ENCODE measurements around the gene ARHGEF25.

The ARHGEF25 gene

DNA sequence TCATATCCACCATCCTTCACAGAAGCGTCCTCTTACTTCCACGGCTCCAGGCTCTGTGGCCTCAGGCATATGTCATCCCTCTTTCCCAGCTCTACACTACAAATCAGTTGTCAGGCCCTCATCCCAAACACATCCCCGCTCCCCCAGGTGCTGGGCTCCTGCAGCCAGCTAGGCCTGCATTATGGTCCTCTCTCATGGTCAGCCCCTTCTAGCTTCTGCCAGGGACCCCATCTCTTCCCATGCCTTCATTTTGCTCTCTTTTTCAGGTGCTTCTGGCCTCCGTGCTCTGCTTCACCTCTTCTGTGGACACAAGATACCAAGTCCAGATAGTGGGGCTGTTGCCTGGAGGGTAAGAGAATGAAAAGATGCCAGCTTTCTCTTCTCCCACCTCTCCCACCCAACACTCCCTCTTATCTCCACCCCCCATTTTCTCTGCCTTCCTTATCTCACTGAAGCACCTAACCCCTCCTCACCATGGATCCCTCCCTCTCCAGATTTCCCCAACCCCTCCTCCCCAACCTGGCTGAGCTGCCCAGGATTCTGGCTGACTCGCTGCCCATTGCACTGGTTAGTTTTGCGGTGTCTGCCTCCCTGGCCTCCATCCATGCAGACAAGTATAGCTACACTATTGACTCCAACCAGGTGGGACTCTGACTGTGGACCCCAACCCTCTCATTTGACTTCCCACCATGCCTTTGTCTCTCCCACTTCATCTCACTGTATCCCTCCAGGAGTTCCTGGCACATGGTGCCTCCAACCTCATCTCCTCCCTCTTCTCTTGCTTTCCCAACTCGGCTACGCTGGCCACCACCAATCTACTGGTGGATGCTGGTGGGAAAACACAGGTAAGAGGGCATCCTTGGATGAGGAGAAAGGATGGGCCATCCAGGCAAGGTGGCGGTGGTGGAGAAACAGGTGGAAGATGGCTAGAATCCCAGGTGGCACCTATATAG, 11.3 kb downstream of the ARHGEF25 start:
- no peak for DNase-seq (ENCODE audit: low read depth)
- no peak for TF ChIP-seq CTCF (IDR thresholded peaks at IDR 0.05; ENCODE audit: control insufficient read depth, extremely low read depth, insufficient read depth)
- no peak overlapping the region for H3K4me3 ChIP-seq (ENCODE audit: low read depth, low read length)

GRCh38 chr12:57623385-57623784, 12.2 kb downstream of the ARHGEF25 start:
- H3K4me3 ChIP-seq (ENCODE audit: low read depth, low read length), result no peak overlapping the region
- DNase-seq (ENCODE audit: low read depth), result no peak
- TF ChIP-seq CTCF (IDR thresholded peaks at IDR 0.05; ENCODE audit: control insufficient read depth, extremely low read depth, insufficient read depth), result no peak

GRCh38 chr12:57623811-57624390, 12.7 kb downstream of the ARHGEF25 start:
- TF ChIP-seq CTCF (IDR thresholded peaks at IDR 0.05; ENCODE audit: control insufficient read depth, extremely low read depth, insufficient read depth), result no peak
- DNase-seq (ENCODE audit: low read depth), result no peak
- H3K4me3 ChIP-seq (ENCODE audit: low read depth, low read length), result no peak overlapping the region

DNA sequence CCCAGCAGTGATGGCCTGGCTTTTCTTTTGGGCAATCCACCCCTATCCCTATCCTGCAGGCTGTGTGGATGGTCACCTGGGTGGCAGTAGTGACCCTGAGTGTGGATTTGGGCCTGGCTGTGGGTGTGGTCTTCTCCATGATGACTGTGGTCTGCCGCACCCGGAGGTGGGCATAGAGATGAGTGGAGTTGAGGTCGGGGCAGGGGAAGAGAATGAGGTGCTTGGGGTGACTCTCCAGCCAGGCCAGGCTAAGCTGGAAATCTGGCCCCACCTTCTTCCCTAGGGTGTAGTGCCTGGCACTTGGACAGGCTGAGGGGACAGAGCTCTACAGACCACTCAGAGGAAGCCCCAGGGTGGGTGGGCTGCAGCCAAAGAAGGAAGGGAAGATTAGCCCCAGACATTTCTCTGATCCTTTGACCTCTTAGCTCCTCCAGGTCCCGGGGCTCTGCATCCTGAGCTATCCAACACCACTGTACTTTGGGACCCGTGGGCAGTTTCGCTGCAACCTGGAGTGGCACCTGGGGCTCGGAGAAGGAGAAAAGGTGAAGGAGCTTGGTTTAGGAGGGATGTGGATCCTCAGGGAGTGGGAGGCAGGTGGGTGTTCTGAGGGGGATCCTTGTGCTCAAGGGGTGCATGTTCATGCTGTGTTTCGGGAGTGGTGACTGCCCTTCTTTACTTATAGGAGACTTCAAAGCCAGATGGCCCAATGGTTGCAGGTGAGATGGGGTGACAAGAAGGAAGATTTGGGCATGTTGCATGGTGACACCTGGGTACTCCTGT, 13.4 kb downstream of the ARHGEF25 start:
- TF ChIP-seq CTCF (IDR thresholded peaks at IDR 0.05; ENCODE audit: control insufficient read depth, extremely low read depth, insufficient read depth), result no peak
- H3K4me3 ChIP-seq (ENCODE audit: low read depth, low read length), result no peak overlapping the region
- DNase-seq (ENCODE audit: low read depth), result no peak

- no peak overlapping the region for H3K4me3 ChIP-seq (ENCODE audit: low read depth, low read length)
- TF ChIP-seq CTCF (IDR thresholded peaks at IDR 0.05; ENCODE audit: control insufficient read depth, extremely low read depth, insufficient read depth), result no peak
- no peak for DNase-seq (ENCODE audit: low read depth)
Measured at GRCh38 chr12:57625261-57626032, 14.2 kb downstream of the ARHGEF25 start.
